HFF-Myc (cell line): ENCODE results near the gene DPEP3.

Experiments used
- DNase-seq: peaks from one replicate; pipeline ENCODE4 v3.0.0-alpha.2; 2011; ENCODE audit warnings: low read depth; ENCODE audit errors: extremely low read depth
- H3K4me3 ChIP-seq: replicated peaks from 2 replicates; pipeline ENCODE4 v1.5.1; 2011; ENCODE audit warnings: low read depth, mild to moderate bottlenecking, control low read depth, low read length
- TF ChIP-seq, protein P1 (sequence below): IDR thresholded peaks from 2 replicates; pipeline ENCODE4 v1.5.1; 2012; ENCODE audit warnings: mild to moderate bottlenecking, low read depth, low read length, control low read depth; ENCODE audit errors: missing control alignments

DPEP3 gene

DNA sequence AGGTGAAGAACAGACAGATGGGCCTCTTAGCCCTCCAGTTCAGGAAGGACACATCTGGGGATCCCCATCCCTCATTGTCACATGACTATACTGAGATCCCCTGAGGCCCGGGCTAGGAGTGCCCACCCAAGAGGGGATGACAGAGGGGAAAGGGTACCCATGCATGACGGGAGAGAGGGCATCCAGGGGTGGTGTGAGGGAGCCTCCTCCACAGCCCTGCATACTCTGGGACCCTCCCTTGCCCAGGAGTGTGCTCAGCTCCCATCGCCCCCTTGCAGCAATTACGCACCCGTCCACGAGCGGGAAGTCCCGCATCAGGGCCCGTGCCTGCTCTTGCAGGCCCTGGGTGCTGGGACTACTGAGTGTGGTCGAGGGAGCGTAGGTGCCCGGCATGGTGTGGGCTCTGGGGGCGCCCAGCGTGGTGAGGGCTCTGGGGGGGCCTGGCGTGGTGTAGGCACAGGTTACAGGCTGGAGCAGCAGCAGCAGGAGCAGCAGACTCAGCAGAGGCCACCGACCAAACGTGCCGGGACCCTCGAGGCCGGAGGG, 12.4 kb upstream of the DPEP3 start:
- H3K4me3 ChIP-seq, result no peak overlapping the region
- TF ChIP-seq, protein P1, sequence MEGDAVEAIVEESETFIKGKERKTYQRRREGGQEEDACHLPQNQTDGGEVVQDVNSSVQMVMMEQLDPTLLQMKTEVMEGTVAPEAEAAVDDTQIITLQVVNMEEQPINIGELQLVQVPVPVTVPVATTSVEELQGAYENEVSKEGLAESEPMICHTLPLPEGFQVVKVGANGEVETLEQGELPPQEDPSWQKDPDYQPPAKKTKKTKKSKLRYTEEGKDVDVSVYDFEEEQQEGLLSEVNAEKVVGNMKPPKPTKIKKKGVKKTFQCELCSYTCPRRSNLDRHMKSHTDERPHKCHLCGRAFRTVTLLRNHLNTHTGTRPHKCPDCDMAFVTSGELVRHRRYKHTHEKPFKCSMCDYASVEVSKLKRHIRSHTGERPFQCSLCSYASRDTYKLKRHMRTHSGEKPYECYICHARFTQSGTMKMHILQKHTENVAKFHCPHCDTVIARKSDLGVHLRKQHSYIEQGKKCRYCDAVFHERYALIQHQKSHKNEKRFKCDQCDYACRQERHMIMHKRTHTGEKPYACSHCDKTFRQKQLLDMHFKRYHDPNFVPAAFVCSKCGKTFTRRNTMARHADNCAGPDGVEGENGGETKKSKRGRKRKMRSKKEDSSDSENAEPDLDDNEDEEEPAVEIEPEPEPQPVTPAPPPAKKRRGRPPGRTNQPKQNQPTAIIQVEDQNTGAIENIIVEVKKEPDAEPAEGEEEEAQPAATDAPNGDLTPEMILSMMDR, result no peak
- DNase-seq, result no peak

DNA sequence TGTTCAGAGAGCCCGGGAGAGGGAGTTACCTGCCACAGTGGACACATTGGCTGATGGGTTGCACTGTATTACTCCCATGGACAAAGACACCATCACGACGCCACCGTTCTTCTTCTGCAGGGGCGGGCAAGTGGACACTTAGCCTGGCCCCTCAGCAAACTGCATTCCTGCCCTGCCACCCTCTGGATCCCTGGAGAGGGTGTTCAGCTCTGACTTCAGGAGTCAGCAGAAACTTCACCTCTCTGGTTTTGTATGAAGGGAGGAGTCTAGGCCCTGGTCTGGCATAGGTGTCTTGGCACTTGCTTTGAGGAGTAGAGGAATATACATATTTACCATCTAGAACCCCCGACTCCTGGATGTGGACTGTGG, 9.7 kb upstream of the DPEP3 start:
- TF ChIP-seq, protein P1, result no peak
- no peak for DNase-seq
- H3K4me3 ChIP-seq, result no peak overlapping the region

DNA sequence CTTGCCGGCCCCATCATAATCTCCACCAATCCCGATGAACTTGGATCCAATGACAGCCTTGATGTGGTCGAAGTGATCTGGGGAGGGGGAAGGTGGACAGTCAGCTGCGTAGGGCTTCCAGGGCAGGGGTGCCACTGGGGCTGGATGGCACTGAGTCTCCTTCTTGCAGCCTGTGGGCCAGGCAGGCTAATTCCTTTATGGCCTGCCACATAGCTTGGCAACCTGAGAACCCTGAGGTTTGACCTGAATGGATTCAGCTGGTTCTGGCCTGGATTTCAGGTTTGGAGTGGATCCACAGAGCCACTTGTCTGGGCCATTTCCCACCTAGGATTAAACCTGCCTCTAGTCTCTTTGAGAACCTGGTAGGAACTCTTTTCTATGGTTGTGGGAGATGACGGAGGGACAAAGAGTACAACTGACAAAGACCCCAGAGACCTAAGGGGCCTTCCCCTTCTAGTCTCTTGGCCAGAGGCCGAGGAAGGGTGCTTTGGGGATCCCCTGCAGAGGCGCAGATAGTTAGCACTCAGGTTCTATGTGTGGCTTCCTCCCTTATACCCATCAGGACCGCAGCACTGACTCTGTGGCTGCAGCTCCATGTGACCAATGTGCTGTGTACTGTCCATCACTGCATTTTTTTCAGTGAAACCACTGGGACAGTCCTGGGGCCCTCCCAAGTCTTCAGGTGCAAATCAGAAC, 9.2 kb upstream of the DPEP3 start:
- TF ChIP-seq, protein P1, result no peak
- H3K4me3 ChIP-seq, result no peak overlapping the region
- no peak for DNase-seq

DNA sequence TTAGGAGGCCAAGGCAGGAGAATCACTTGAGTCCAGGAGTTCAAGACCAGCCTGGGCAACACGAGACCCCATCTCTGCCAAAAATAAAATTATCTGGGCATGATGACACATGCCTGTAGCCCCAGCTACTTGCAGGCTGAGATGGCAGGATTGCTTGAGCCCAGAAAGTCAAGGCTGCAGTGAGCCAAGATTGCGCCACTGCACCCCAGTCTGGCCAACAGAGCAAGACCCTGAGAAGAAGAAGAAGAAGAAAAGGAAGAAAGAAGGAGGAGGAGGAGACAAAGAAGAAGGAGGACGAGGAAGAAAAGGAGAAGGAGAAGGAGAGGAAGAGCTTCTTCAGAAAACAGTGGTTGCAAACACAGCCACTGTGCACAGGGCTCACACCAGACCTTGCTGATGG, 8.4 kb upstream of the DPEP3 start:
- TF ChIP-seq, protein P1, result no peak
- no peak for DNase-seq
- no peak overlapping the region for H3K4me3 ChIP-seq

DNA sequence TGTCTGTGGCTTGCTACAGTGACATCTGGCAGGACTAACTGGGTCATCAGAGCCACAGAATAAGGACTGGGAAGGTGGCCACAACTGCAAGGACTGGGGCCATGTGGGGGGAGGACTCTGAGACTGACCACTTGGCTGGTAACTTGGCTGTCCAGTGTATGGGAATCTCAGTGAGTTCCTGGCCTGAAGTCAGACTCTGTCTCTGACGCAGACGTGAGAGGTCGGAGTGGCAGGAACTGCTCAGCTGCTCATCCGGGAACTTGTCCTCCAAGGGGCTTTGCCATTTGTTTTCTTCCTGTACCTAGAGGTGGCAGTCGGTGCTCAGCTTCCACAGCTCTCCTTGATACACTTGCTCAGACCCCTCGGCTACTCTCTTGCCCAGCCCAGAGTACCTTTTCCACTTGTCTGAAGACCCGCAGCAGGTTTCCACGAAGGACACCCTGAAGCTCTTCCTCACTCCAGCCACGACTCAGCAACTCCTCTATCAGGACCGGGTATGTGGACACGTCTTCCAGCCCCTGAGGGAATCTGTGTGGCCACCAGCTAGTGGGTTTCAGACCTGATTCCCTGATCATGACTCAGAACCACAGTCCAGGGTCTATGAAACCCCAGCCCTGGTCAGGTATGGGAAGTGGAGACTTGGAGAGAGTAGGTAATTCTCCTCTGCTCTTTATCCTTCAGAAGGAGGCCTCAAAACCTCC, 7.3 kb upstream of the DPEP3 start:
- DNase-seq, result no peak
- no peak overlapping the region for H3K4me3 ChIP-seq
- TF ChIP-seq, protein P1, result no peak

DNA sequence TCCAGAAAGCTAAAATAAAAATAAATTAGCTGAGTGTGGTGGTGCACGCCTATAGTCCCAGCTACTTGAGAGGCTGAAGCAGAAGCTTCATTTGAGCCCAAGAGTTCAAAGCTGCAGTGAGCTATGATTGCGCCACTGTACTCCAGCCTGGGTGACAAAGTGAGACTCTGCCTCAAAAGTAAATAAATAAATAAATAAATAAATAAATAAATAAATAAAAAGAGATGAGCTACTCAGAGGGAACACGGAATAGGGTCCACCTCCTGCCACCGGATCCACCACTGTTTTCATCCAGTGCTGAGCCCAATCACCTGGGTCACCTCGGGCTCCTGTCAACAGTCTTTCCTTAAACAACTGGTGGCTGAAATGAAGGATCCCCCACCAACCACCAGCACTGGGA, 6.7 kb upstream of the DPEP3 start:
- TF ChIP-seq, protein P1, result no peak
- DNase-seq, result no peak
- H3K4me3 ChIP-seq, result no peak overlapping the region
